ENCODE data around the gene ITPRIP.

Gene ITPRIP

GRCh38 chr10:104307576-104308438 lies 30.5 kb downstream of the ITPRIP start:
- Histone ChIP-seq H3K4me3 (no peak overlapping the region), H3K27ac (peak overlapping the region; percentile 52 to 84)
- DNase-seq (ENCODE audit: low spot score), result no peak
- no peak for TF ChIP-seq CTCF (IDR thresholded peaks at IDR 0.05)

- DNase-seq (ENCODE audit: low spot score), result no peak
- peak overlapping the region; percentile 52 to 84 for H3K27ac ChIP-seq
- no peak for TF ChIP-seq CTCF (IDR thresholded peaks at IDR 0.05)
- H3K4me3 ChIP-seq, result no peak overlapping the region
These were observed 31.4 kb downstream of the ITPRIP start for GRCh38 chr10:104306897-104307296.

- no peak for TF ChIP-seq CTCF (IDR thresholded peaks at IDR 0.05)
- no peak overlapping the region for H3K4me3 ChIP-seq
- DNase-seq (ENCODE audit: low spot score), result peak; percentile 77
- peak overlapping the region; percentile 84 to 93 for H3K27ac ChIP-seq
These were observed 33.3 kb downstream of the ITPRIP start for GRCh38 chr10:104304927-104305326.

- no peak for DNase-seq (ENCODE audit: low spot score)
- TF ChIP-seq CTCF (IDR thresholded peaks at IDR 0.05), result no peak
- no peak overlapping the region for H3K4me3 ChIP-seq
- peak overlapping the region; percentile 84 to 93 for H3K27ac ChIP-seq
These were observed 33.9 kb downstream of the ITPRIP start for GRCh38 chr10:104304356-104304745.

GRCh38 chr10:104303594-104304355 lies 34.5 kb downstream of the ITPRIP start:
- Histone ChIP-seq H3K4me3 (no peak overlapping the region), H3K27ac (peak overlapping the region; percentile 54 to 93)
- TF ChIP-seq CTCF (IDR thresholded peaks at IDR 0.05), result no peak
- no peak for DNase-seq (ENCODE audit: low spot score)

GRCh38 chr10:104301907-104302690 lies 36.2 kb downstream of the ITPRIP start:
- no peak for TF ChIP-seq CTCF (IDR thresholded peaks at IDR 0.05)

More at GRCh38 chr10:104301907-104302690, 36.2 kb downstream of the ITPRIP start:
- DNase-seq (ENCODE audit: low spot score), result no peak
- Histone ChIP-seq H3K4me3 (no peak overlapping the region), H3K27ac (peak overlapping the region; percentile 93 to 99)
